ENCODE data around the gene EIF4G3. TPM values are rescaled to one million over a fixed set of nuclear protein-coding genes. Genes with fewer than 3 reads are reported as not detected.
"Not testable (repeated sequence)": the region's sequence is repeated elsewhere in the genome, so short reads cannot be mapped to it uniquely, and the experiment has no call there.

The EIF4G3 gene
- total and polyA plus RNA-seq, 2 donors (not counting 1 experiment from before 2014, with no cell fraction given) = 33.6 to 76.0 TPM

DNA sequence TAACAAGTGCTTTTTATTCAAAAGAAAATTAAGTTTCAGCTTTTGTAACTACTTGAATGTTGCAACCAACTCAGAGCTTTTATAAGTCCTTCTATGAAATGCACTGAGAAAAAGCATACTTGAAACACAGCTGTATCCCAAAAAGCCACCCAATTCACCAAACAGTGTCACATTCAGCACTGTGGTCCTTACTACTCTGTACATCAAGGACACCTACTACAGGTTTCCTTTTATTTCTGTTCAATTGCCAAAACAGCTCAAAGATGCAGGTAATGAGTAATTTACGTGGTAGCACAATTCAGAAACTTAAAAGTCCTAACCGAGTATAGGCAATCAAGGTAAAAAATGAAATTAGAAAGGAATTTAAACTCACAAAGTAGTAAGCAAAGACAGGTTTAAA lies 2.5 kb downstream of the EIF4G3 start:
- CTCF ChIA-PET = interaction anchor here (0.5 to 2.8 kb wide), 3 partner anchors 9 to 30 kb away, joined by 3 to 18 read pairs (median 4); no protein-coding TSS in a partner anchor
- Mint-ChIP-seq H3K9me3 (ENCODE audit: insufficient read depth) (no peaks in the 10 kb centered on the region), H3K27me3 (no peaks in the 10 kb centered on the region), H3K4me3 (peak overlapping the region; percentile 87), H3K27ac (peak overlapping the region; percentile 88), H3K4me1 (peaks cover 36% of the 10 kb centered on the region)
- Histone ChIP-seq H3K4me3 (ENCODE audit: control extremely low read depth in 1 of 5, extremely low read depth in 1 of 5, insufficient read depth in 1 of 5, low read depth in 2 of 5, low read length in 4 of 5) (no peak overlapping the region), H3K4me1 (ENCODE audit: control insufficient read depth in 2 of 2, insufficient read depth in 2 of 2, low read length in 2 of 2) (peaks cover 16 to 23% of the 10 kb centered on the region in 2 donors), H4K20me1 (ENCODE audit: control insufficient read depth, insufficient read depth, low read length, poor library complexity, severe bottlenecking) (no peaks in the 10 kb centered on the region), H3K9me3 (ENCODE audit: control extremely low read depth in 1 of 3, control insufficient read depth in 2 of 3, insufficient read depth in 1 of 3, low read length in 2 of 3) (no peaks in the 10 kb centered on the region), H3K79me2 (ENCODE audit: control insufficient read depth, insufficient read depth, low read length) (peaks cover 40% of the 10 kb centered on the region), H3K27ac (ENCODE audit: low read length in 2 of 2) (peak overlapping the region; percentile 3 to 73), H3K9ac (ENCODE audit: low read length) (peak overlapping the region; percentile 69), H3K4me2 (replicated peaks; ENCODE audit: low read depth, low read length, poor library complexity, severe bottlenecking) (peak overlapping the region; percentile 86), H3K36me3 (replicated peaks in 1 of 2; ENCODE audit: control extremely low read depth in 1 of 2, control insufficient read depth in 1 of 2, extremely low read depth in 1 of 2, insufficient read depth in 2 of 2, low read length in 1 of 2) (peaks cover 3 to 10% of the 10 kb centered on the region in 2 experiments), H3K27me3 (replicated peaks in 1 of 4; ENCODE audit: control extremely low read depth in 1 of 4, control insufficient read depth in 3 of 4, insufficient read depth in 4 of 4, low read length in 3 of 4) (no peaks in the 10 kb centered on the region), H2AFZ (ENCODE audit: insufficient read depth, low read depth, low read length, poor library complexity, severe bottlenecking) (no peak overlapping the region)
- WGBS (ENCODE audit: insufficient coverage) = 83% methylated on average over 2 of the region's 2 CpGs
- DNase-seq (no peak), ATAC-seq (ENCODE audit: low read depth) (no peak)
- POLR2A ChIA-PET = interaction anchor here (0.6 kb wide), 1 partner anchor 180 kb away, joined by 5 read pairs; no protein-coding TSS in a partner anchor
- intact Hi-C loops (cut with micrococcal nuclease) = no loop called here
- no peak for TF ChIP-seq EZH2 (IDR thresholded peaks at IDR 0.05; ENCODE audit: borderline replicate concordance, insufficient read depth, low read depth, low read length, poor library complexity, severe bottlenecking)
- TF ChIP-seq, protein P1, sequence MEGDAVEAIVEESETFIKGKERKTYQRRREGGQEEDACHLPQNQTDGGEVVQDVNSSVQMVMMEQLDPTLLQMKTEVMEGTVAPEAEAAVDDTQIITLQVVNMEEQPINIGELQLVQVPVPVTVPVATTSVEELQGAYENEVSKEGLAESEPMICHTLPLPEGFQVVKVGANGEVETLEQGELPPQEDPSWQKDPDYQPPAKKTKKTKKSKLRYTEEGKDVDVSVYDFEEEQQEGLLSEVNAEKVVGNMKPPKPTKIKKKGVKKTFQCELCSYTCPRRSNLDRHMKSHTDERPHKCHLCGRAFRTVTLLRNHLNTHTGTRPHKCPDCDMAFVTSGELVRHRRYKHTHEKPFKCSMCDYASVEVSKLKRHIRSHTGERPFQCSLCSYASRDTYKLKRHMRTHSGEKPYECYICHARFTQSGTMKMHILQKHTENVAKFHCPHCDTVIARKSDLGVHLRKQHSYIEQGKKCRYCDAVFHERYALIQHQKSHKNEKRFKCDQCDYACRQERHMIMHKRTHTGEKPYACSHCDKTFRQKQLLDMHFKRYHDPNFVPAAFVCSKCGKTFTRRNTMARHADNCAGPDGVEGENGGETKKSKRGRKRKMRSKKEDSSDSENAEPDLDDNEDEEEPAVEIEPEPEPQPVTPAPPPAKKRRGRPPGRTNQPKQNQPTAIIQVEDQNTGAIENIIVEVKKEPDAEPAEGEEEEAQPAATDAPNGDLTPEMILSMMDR (IDR thresholded peaks at IDR 0.05) = no peak

GRCh38 chr1:21173096-21173495 lies 3.6 kb downstream of the EIF4G3 start:
- H3K27ac Mint-ChIP-seq; intact Hi-C loops (cut with micrococcal nuclease); H3K9me3 Mint-ChIP-seq (ENCODE audit: insufficient read depth); H3K9ac ChIP-seq (ENCODE audit: low read length); ATAC-seq (ENCODE audit: low read depth); H3K27ac ChIP-seq (ENCODE audit: low read length in 2 of 2); H3K27me3 ChIP-seq (replicated peaks in 1 of 4; ENCODE audit: control extremely low read depth in 1 of 4, control insufficient read depth in 3 of 4, insufficient read depth in 4 of 4, low read length in 3 of 4); H3K4me3 ChIP-seq (ENCODE audit: control extremely low read depth in 1 of 5, extremely low read depth in 1 of 5, insufficient read depth in 1 of 5, low read depth in 2 of 5, low read length in 4 of 5); H3K4me2 ChIP-seq (replicated peaks; ENCODE audit: low read depth, low read length, poor library complexity, severe bottlenecking); H3K27me3 Mint-ChIP-seq; H3K4me3 Mint-ChIP-seq; DNase-seq; H4K20me1 ChIP-seq (ENCODE audit: control insufficient read depth, insufficient read depth, low read length, poor library complexity, severe bottlenecking); H2AFZ ChIP-seq (ENCODE audit: insufficient read depth, low read depth, low read length, poor library complexity, severe bottlenecking); H3K9me3 ChIP-seq (ENCODE audit: control extremely low read depth in 1 of 3, control insufficient read depth in 2 of 3, insufficient read depth in 1 of 3, low read length in 2 of 3): not testable (repeated sequence)
- WGBS (ENCODE audit: insufficient coverage) = 90% methylated on average over 11 of the region's 12 CpGs
- Histone ChIP-seq H3K79me2 (ENCODE audit: control insufficient read depth, insufficient read depth, low read length) (peaks cover 49% of the 10 kb centered on the region), H3K4me1 (ENCODE audit: control insufficient read depth in 2 of 2, insufficient read depth in 2 of 2, low read length in 2 of 2) (peaks cover 16 to 23% of the 10 kb centered on the region in 2 donors), H3K36me3 (replicated peaks in 1 of 2; ENCODE audit: control extremely low read depth in 1 of 2, control insufficient read depth in 1 of 2, extremely low read depth in 1 of 2, insufficient read depth in 2 of 2, low read length in 1 of 2) (peaks cover 3 to 17% of the 10 kb centered on the region in 2 experiments)
- CTCF ChIA-PET = interaction anchor here (0.6 to 2.8 kb wide), 2 partner anchors 22 to 162 kb away, joined by 4 to 18 read pairs; no protein-coding TSS in a partner anchor
- POLR2A ChIA-PET = interaction anchor here (0.7 kb wide), 1 partner anchor 15 kb away, joined by 10 read pairs; no protein-coding TSS in a partner anchor
- peaks cover 36% of the 10 kb centered on the region for H3K4me1 Mint-ChIP-seq

DNA sequence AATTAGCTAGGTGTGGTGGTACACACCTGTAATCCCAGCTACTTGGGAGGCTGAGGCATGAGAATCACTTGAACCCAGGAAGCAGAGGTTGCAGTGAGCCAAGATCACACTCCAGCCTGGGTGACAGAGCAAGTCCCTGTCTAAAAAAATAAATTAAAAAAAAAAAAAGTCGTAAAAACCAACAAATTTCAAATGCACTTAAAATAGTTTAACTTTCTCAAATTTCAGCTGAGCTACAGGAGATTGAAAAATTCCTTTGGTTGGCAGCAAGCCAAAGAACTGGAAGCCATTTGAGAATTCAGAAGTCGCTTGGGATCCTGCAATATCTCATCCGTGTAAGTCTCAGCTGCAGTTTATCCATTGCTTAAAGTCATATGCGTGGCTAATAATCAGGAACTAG lies 5.9 kb downstream of the EIF4G3 start:
- H2AFZ ChIP-seq (ENCODE audit: insufficient read depth, low read depth, low read length, poor library complexity, severe bottlenecking); DNase-seq; ATAC-seq (ENCODE audit: low read depth); H3K4me3 ChIP-seq (ENCODE audit: control extremely low read depth in 1 of 5, extremely low read depth in 1 of 5, insufficient read depth in 1 of 5, low read depth in 2 of 5, low read length in 4 of 5); intact Hi-C loops (cut with micrococcal nuclease); H3K27ac Mint-ChIP-seq; H3K9me3 Mint-ChIP-seq (ENCODE audit: insufficient read depth); H3K9me3 ChIP-seq (ENCODE audit: control extremely low read depth in 1 of 3, control insufficient read depth in 2 of 3, insufficient read depth in 1 of 3, low read length in 2 of 3); H3K4me3 Mint-ChIP-seq; H3K9ac ChIP-seq (ENCODE audit: low read length); H3K27me3 ChIP-seq (replicated peaks in 1 of 4; ENCODE audit: control extremely low read depth in 1 of 4, control insufficient read depth in 3 of 4, insufficient read depth in 4 of 4, low read length in 3 of 4); H4K20me1 ChIP-seq (ENCODE audit: control insufficient read depth, insufficient read depth, low read length, poor library complexity, severe bottlenecking); POLR2A ChIA-PET; H3K27me3 Mint-ChIP-seq; H3K4me2 ChIP-seq (replicated peaks; ENCODE audit: low read depth, low read length, poor library complexity, severe bottlenecking): not testable (repeated sequence)
- no CpG with 5 or more reads among the region's 4 CpGs for WGBS (ENCODE audit: insufficient coverage)
- H3K79me2 ChIP-seq (ENCODE audit: control insufficient read depth, insufficient read depth, low read length) = peaks cover 65% of the 10 kb centered on the region
- CTCF ChIA-PET = interaction anchor here (0.9 kb wide), 1 partner anchor 21 kb away, joined by 5 read pairs; no protein-coding TSS in a partner anchor
- H3K4me1 ChIP-seq (ENCODE audit: control insufficient read depth in 2 of 2, insufficient read depth in 2 of 2, low read length in 2 of 2) = peaks cover 13 to 19% of the 10 kb centered on the region in 2 donors
- peaks cover 32% of the 10 kb centered on the region for H3K4me1 Mint-ChIP-seq
- peak overlapping the region in 1 of 2 donors; percentile 24 for H3K27ac ChIP-seq (ENCODE audit: low read length in 2 of 2)
- peaks cover 8 to 28% of the 10 kb centered on the region in 2 experiments for H3K36me3 ChIP-seq (replicated peaks in 1 of 2; ENCODE audit: control extremely low read depth in 1 of 2, control insufficient read depth in 1 of 2, extremely low read depth in 1 of 2, insufficient read depth in 2 of 2, low read length in 1 of 2)
